BJ (cell line): Measurements from ENCODE around the gene PDCD7. TPM values are rescaled to one million over a fixed set of nuclear protein-coding genes. Genes with fewer than 3 reads are reported as not detected.

ENCODE experiments used
- CTCF ChIA-PET: fragments of 350-600 bp; formaldehyde crosslinking; extraction: SDS; loops from one replicate; lab custom pipeline; 2021; ENCODE audit warnings: antibody characterized with exemption, inconsistent platforms; lab: Yijun Ruan, JAX
- POLR2A ChIA-PET: fragments of 300-600 bp; sonication (Branson Sonifier 250); formaldehyde crosslinking; extraction: SDS; loops from one replicate; lab custom pipeline; 2021; ENCODE audit warnings: antibody characterized with exemption; lab: Charles Lee
- DNase-seq: peaks from one replicate; pipeline ENCODE4 v3.0.0-alpha.2; 2011; ENCODE audit warnings: low read depth
- H3K27me3 ChIP-seq: 2 replicates; pipeline ENCODE4 v1.6.0; 2011; ENCODE audit warnings: low read length; ENCODE audit not compliant: control insufficient read depth, insufficient read depth
- H3K36me3 ChIP-seq: 2 replicates; pipeline ENCODE4 v1.5.1; 2011; ENCODE audit warnings: low read length; ENCODE audit not compliant: control insufficient read depth, insufficient read depth
- H3K4me3 ChIP-seq: 2 replicates; pipeline ENCODE4 v1.5.1; 2011; ENCODE audit warnings: low read depth, mild to moderate bottlenecking, control low read depth, low read length
- CTCF ChIP-seq: IDR thresholded peaks from 2 replicates; pipeline ENCODE4 v1.5.1; 2011; ENCODE audit warnings: low read depth, mild to moderate bottlenecking, control low read depth, inconsistent platforms, low read length, moderate library complexity; ENCODE audit not compliant: insufficient read depth
- polyA plus RNA-seq: library from polyadenylated mRNA; depleted of rRNA; stranded (reverse); fragments of >200 nt; gene quantifications from 2 replicates; pipeline ENCODE4 v1.2.3, GENCODE V29; 2011

The PDCD7 gene
- polyA plus RNA-seq, 1 experiment: 12.0 TPM

- Histone ChIP-seq H3K4me3 (no peak overlapping the region), H3K27me3 (peaks cover 10% of the 10 kb centered on the region), H3K36me3 (no peaks in the 10 kb centered on the region)
- no peak for DNase-seq
- CTCF ChIA-PET: interaction anchor here (1.2 to 13.4 kb wide), 5 partner anchors 9 to 51 kb away, joined by 4 to 301 read pairs (median 21); partner anchors contain the start of gene KBTBD13
- POLR2A ChIA-PET: no interaction called here
- no peak for TF ChIP-seq CTCF
These were observed 49.0 kb downstream of the PDCD7 start for GRCh38 chr15:65084500-65085206.

- POLR2A ChIA-PET: no interaction called here
- H3K27me3 ChIP-seq: peaks cover 16% of the 10 kb centered on the region
- H3K4me3 ChIP-seq: no peak overlapping the region
- CTCF ChIA-PET: interaction anchor here (0.6 to 13.4 kb wide), 6 partner anchors 11 to 85 kb away, joined by 3 to 301 read pairs (median 5); no protein-coding TSS in a partner anchor
- H3K36me3 ChIP-seq: no peaks in the 10 kb centered on the region
- no peak for DNase-seq
- peak; percentile 30; the same call in 1 of the 2 replicates for TF ChIP-seq CTCF
These were observed 50.3 kb downstream of the PDCD7 start for GRCh38 chr15:65083262-65083701.

- no peak for TF ChIP-seq CTCF
- DNase-seq: no peak
- H3K27me3 ChIP-seq: peaks cover 17% of the 10 kb centered on the region
- no peak overlapping the region for H3K4me3 ChIP-seq
- CTCF ChIA-PET: interaction anchor here (0.6 to 13.4 kb wide), 7 partner anchors 10 to 351 kb away, joined by 3 to 301 read pairs (median 5); no protein-coding TSS in a partner anchor
- POLR2A ChIA-PET: no interaction called here
- no peaks in the 10 kb centered on the region for H3K36me3 ChIP-seq
These were observed 51.2 kb downstream of the PDCD7 start for GRCh38 chr15:65082303-65082953.

GRCh38 chr15:65081758-65082157, 51.9 kb downstream of the PDCD7 start:
- ChIA-PET POLR2A (no interaction called here), CTCF (interaction anchor here (1.2 to 13.4 kb wide), 6 partner anchors 14 to 350 kb away, joined by 4 to 301 read pairs (median 13); partner anchors contain the start of gene RASL12)
- DNase-seq: no peak
- Histone ChIP-seq H3K27me3 (peaks cover 17% of the 10 kb centered on the region), H3K4me3 (no peak overlapping the region), H3K36me3 (no peaks in the 10 kb centered on the region)
- no peak for TF ChIP-seq CTCF

- no peaks in the 10 kb centered on the region for H3K36me3 ChIP-seq
- CTCF ChIA-PET: interaction anchor here (1.2 to 13.4 kb wide), 4 partner anchors 14 to 47 kb away, joined by 5 to 301 read pairs (median 40); partner anchors contain the start of gene RASL12
- no peak for TF ChIP-seq CTCF
- POLR2A ChIA-PET: no interaction called here
- DNase-seq: no peak
- peaks cover 17% of the 10 kb centered on the region for H3K27me3 ChIP-seq
- no peak overlapping the region for H3K4me3 ChIP-seq
These were observed 52.3 kb downstream of the PDCD7 start for GRCh38 chr15:65081270-65081669.
